HG02763 (cell line): ENCODE results near the gene TRIM15.

Experiments used
- ATAC-seq: cut with Tn5 transposase; IDR thresholded peaks from one replicate; pipeline ENCODE4 v1.9.1; 2021; ENCODE audit warnings: mild to moderate bottlenecking, moderate library complexity; ENCODE audit not compliant: unreplicated experiment

TRIM15 gene

DNA sequence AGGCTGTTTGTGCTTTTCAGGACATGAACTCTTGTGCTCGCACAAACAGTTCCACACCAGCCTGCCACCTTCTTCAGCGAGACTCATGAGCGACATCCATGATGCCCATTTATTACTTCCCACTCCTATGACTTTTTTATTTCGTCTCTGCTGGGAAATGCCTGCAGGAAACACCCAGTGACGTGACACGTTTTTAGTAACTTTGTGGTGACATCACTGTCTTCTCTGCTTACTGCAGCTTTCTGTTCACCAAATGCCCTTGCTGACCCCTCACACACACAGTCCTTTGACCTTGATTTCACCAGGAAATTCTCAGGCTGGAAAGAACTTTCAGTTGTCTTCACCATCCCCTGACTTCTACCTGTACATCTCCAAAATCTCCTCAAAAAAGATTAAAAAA, 18.5 kb upstream of the TRIM15 start:
- ATAC-seq: no peak

DNA sequence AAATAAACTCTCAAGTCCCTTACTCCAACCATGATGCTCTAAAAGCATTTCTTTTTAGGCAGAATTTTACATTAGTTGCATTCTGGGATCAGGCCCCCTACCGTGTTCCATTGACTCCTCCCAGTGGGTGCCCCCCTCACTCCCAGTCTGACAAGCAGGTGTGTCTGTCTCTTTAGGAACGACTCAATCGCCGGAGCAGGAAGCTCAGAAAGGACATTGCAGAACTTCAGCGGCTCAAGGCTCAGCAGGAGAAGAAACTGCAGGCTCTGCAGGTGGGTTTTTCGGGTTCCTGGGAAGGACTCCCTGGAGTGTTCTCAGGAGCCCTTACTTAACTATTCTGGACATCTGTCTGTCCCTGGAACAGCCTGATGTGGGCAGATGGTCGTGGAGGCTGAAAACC, 17.5 kb upstream of the TRIM15 start:
- ATAC-seq: no peak

DNA sequence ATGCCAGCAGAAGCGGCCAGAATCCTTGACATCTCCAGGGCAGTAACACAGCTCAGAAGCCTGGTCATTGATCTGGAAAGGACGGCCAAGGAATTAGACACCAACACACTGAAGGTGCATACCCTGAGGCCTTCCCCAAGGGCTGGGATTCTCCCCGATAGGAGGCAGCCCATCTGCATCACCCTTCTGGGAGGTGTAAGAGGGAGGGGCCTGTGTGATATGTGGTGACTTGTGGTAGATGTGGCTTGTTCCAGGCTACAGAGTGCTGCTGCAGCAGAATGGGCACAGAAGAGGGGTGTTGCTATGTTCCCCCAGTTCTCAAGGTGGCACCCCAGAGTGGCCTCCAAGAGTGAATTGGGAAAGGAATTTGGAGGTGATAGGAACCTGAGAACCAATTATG, 16.2 kb upstream of the TRIM15 start:
- ATAC-seq: no peak

DNA sequence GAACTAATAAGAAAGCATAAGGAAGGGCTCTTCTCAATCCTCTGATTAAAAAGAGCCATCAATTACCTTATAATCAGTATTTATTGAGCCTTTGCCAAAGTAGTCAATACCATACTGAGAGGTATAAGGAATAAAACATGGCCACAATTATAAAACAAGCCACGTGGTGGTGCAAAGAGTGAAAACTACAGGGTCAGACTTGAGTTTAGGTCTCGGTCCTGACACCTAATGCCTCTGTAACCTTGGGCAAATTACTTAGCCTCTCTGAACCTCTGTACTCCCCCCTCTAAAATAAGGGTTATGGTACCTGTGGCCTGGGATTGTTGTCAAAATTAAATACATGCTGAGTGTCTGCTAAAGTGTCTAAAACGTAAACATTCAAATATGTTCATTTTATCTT, 14.1 kb upstream of the TRIM15 start:
- ATAC-seq: no peak

GRCh38 chr6:30149858-30150550, 13.3 kb upstream of the TRIM15 start:
- no peak for ATAC-seq

- ATAC-seq: no peak
Observed at GRCh38 chr6:30150671-30151395, 12.5 kb upstream of the TRIM15 start.

DNA sequence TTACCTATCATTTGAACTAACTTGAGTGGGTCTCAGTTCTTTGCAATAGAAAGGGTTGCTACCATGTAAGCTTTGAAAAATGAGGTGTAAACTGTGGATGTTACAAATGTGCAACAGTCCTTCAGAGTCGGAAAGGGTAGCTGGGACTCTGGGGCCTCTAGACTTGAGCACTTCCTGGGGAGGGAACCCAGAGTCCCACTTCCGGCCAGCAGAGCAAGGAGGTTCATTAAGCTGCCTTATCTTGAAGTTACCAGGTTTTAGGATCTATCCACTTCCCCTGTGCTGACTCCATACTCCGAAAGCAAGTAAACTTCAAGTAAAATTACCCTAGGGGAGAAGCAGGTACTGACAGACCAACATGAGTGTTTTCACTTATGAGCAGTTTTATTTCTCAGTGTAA, 11.8 kb upstream of the TRIM15 start:
- no peak for ATAC-seq

DNA sequence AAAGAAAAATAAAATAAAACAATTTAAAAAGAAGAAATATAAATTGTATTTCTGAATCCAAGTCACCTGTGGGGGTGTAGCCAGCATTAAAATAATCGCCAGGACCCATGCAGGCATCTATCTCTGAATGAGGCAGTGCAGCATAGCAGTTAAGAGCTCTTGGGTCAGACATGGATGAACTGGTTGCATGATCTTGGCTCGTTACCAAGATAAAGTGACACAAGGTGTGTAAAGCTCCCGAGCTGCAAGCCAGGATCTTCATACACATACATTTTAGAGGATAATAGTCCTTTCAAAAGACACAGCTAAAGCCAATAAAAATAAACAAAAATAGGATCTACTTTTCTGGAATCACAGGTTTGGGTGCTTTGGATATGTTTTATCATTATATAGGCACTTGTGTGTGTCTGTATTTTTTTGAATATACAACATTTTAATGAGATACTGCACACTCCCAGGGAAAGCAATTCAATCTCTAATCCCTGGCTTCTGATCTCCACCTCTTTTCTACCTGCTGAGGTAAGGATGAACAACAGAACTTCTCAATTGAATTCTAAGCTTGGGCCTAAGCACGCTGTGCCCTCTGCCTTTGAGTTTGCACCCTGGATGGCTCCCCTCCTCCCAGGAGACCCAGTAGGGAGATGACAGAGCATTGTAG, 11.2 kb upstream of the TRIM15 start:
- no peak for ATAC-seq

DNA sequence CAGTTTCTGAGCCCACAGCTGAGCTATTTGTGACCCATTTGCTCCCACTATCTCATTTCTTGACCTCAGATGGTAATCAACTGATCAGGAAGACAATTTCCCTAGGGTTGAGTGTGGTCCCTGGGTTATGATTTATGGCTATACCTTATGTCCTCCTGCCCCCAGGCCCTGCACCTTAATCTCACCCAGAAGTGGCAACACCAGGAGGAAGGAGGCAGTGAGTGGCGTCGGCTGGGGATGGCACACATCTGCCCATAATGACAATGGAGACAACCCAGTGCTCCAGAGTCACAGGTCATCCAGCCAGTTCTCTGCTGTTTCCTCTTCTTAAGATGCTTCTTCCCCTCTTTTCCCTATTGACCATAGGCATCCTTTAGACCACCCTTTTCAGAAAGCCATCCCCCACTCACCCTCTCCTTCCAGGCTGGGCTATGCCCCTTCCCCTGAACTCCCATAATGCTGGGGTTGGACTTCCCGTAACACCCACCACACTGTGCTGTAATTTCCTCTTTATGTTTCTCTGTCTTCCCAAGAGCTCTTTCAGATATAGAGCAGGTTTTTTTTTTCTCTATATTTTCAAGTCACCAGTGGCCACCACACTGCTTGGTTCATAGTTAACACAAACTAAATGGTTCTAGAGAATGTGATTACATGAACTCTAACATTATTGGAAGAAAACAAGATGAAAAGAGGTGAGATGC, 10.3 kb upstream of the TRIM15 start:
- no peak for ATAC-seq

DNA sequence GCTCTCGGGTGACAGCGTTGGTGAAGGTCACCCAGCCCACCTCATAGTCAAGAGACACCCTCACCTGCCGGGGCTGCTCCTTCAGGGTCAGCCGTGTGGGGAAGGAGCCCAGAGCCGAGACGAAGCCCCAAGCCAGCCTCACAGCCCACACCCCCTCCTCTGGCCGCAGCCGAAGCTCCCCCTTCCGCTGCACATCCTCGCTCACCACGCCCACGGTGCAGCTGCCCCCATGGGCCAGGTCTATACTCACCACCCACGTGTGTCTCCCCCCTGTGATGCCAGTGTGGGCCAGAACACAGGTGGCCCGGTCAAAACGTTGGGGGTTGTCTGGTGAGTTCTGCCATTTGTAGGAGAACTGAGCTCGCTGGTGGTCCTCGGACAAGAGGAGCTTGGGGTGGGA, 9.3 kb upstream of the TRIM15 start:
- ATAC-seq: no peak

DNA sequence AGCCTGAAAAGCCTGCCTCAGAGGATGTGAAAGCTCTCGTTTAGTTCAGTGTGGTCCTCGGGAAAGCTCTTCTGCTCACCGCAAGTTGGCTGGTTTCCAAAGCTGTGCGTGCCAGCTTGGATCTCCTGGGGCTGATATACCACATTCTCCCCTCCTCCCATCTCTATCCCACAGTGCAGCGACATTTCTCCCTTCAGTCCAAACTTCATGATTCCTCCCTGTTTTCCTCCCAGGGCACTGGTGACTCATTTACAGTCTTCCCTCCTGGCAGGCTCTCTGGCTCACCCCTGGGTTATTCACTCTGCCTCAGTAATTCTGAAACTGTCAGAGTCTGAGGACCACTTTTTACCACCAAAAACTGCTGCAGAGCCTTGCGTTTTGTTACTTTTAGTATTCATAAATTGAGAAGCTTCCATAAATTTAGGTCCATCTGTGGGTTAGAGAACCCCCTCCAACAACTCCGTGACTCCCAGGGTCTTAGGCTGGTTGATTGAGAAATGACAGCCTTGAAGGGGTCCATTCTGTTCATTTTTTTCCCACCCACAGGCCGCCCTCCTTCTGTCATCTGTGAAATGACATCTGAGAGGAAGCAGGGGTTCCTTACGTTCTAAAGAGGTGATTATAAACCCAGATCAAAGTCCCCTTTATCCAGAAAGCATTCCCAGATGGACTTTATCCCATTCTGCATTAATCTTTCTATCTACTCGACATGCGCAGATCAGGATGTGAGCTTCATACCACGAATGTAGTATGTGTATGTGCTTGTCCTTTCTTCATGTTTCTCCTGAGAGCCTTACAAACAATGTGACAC, 8.4 kb upstream of the TRIM15 start:
- no peak for ATAC-seq

DNA sequence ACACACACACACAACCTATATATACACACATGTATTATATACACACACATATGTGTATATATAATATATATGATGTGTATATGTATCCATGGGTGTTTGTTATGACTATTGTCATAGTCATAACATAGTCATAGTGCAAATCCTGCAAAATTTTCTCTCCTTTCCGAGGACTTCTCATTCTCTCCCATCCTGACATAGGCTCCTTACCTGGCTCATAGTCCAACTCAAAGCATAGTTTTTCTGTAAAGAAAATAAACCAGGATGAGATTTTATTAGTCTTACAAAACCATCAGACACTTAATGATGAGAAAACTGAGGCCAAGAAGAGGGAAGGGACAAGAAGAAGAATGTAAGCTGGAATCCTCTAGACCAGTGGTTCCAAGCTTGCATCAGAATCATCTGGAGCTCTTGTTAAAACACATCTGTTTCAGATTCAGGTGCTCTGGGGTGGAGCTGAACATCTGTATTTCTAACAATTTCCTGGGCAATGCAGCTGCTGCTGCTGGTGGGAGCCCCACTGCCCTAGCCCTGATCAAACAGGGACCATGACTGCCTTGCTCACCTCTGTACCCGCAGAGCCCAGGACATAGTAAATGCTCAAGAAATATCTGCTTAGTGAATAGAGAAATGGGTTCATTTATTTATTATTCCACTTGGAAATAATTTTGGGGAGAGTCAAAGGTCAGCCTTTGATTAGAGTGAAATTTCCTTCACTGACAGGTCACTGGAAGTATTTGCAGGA, 7.7 kb upstream of the TRIM15 start:
- ATAC-seq: no peak

DNA sequence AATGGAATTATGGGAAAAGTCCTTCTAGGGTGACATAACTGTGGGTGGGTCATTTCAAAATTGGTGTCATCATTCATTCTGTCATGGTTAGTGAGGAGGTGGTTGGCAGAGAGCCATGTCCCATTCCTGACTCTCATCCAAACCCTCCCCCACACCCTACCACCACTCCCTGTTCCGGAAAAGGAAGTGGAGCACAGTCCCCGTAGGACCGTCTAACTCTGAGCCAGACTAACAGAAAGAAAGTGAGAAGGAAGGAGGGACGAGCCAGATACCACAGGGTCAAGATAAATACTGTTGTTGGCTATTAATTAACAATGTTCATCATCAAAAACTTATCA, 7.1 kb upstream of the TRIM15 start:
- ATAC-seq: no peak

GRCh38 chr6:30156774-30157173, 6.6 kb upstream of the TRIM15 start:
- ATAC-seq: no peak

DNA sequence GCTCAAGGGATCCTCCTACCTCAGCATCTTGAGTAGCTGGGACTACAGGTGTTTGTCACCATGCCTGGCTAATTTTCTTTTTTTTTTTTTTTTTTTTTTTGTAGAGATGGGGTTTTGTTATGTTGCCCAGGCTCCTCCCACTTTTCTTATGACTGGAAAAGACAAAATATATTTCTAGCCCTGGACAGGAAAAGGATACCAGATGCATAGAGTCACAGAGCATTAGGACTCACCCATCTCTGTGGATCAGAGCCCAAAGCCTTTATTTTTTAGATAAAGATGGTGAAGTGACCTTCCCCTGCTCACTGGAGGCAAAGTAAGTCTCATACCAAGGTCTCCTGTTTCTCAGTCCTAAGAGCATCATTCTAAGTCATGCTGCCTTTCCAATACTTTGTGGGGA, 5.8 kb upstream of the TRIM15 start:
- no peak for ATAC-seq

DNA sequence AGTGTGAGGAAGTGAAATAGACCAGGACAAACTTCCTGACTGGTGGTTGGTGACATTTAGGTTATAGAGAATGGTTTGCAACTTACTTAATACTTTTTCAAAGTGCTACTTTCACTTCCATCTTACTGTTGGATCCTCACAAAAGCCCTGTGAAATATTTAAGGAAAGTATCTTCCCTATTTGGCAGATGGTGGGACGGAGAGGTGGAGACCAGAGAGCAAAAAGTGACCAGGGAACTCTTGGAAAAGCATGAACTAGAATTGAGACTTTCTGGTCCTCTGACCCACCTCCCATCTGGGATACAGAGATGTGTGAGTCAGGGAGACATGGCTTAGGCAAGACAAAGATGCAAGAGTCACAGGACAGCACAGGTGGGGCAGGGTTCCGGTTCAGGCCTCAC, 5.3 kb upstream of the TRIM15 start:
- no peak for ATAC-seq

- no peak for ATAC-seq
Observed at GRCh38 chr6:30158475-30159040, 4.8 kb upstream of the TRIM15 start.

- ATAC-seq: no peak
Observed at GRCh38 chr6:30160008-30160784, 3.1 kb upstream of the TRIM15 start.
